Hematopoietic multipotent progenitor cell treated with erythropoietin and hydrocortisone succinate and interleukin-3 and kit ligand, for 6 days (in vitro differentiated cells): ENCODE measurements around the gene ABCB4.
"Not testable (repeated sequence)": the region's sequence is repeated elsewhere in the genome, so short reads cannot be mapped to it uniquely, and the experiment has no call there.

Experiments used
- DNase-seq: peaks from one replicate; pipeline ENCODE4 v3.0.0-alpha.2; 2015

Gene ABCB4

GRCh38 chr7:87474533-87475358 is 734 bp downstream of the ABCB4 start:
- peak; percentile 16 for DNase-seq

- DNase-seq = no peak
These were observed 1.5 kb downstream of the ABCB4 start for GRCh38 chr7:87473986-87474385.

GRCh38 chr7:87473192-87473591 is 2.3 kb downstream of the ABCB4 start:
- DNase-seq = no peak

- DNase-seq = no peak
These were observed 4.0 kb downstream of the ABCB4 start for GRCh38 chr7:87471473-87471872.

- not testable (repeated sequence) for DNase-seq
These were observed 6.3 kb downstream of the ABCB4 start for GRCh38 chr7:87469204-87469603.

GRCh38 chr7:87465534-87465880 is 10.0 kb downstream of the ABCB4 start:
- DNase-seq = not testable (repeated sequence)

GRCh38 chr7:87464830-87465533 is 10.5 kb downstream of the ABCB4 start:
- DNase-seq = not testable (repeated sequence)

- DNase-seq = no peak
These were observed 11.5 kb downstream of the ABCB4 start for GRCh38 chr7:87463982-87464381.

- DNase-seq = not testable (repeated sequence)
These were observed 15.0 kb downstream of the ABCB4 start for GRCh38 chr7:87460444-87460843.

- no peak for DNase-seq
These were observed 15.5 kb downstream of the ABCB4 start for GRCh38 chr7:87459941-87460340.

GRCh38 chr7:87458148-87458547 is 17.3 kb downstream of the ABCB4 start:
- DNase-seq = no peak

- no peak for DNase-seq
These were observed 19.2 kb downstream of the ABCB4 start for GRCh38 chr7:87456247-87456646.

GRCh38 chr7:87452279-87452678 is 23.2 kb downstream of the ABCB4 start:
- DNase-seq = no peak

- DNase-seq = no peak
These were observed 24.3 kb downstream of the ABCB4 start for GRCh38 chr7:87451187-87451586.

- DNase-seq = no peak
These were observed 24.8 kb downstream of the ABCB4 start for GRCh38 chr7:87450706-87451105.

- DNase-seq = no peak
These were observed 27.1 kb downstream of the ABCB4 start for GRCh38 chr7:87448388-87448787.

GRCh38 chr7:87447116-87447635 is 28.3 kb downstream of the ABCB4 start:
- DNase-seq = no peak

- no peak for DNase-seq
These were observed 29.6 kb downstream of the ABCB4 start for GRCh38 chr7:87445897-87446296.

- DNase-seq = no peak
These were observed 39.9 kb downstream of the ABCB4 start for GRCh38 chr7:87435546-87435945.

- no peak for DNase-seq
These were observed 42.9 kb downstream of the ABCB4 start for GRCh38 chr7:87432536-87432935.

- DNase-seq = no peak
These were observed 48.2 kb downstream of the ABCB4 start for GRCh38 chr7:87427288-87427687.

- no peak for DNase-seq
These were observed 49.3 kb downstream of the ABCB4 start for GRCh38 chr7:87426160-87426559.

GRCh38 chr7:87424075-87424474 is 51.4 kb downstream of the ABCB4 start:
- DNase-seq = no peak

- no peak for DNase-seq
These were observed 55.3 kb downstream of the ABCB4 start for GRCh38 chr7:87420173-87420572.
